Measurements from ENCODE around the gene TAF6L. TPM values are rescaled to one million over a fixed set of nuclear protein-coding genes. Genes with fewer than 3 reads are reported as not detected.

Gene TAF6L
- total RNA-seq, 4 donors from 2014 or later, result 13.5 to 43.2 (median 21.4) TPM

Small RNA genes lying within 50 kb of the gene (microRNA-seq; reads per million reads assigned to microRNA genes)
- gene MIR6514 (ENCODE audit: borderline replicate concordance in 2 of 2) (2.4 to 4.3 reads per million in 2 donors), gene MIR6748 (ENCODE audit: borderline replicate concordance in 2 of 2) (0 reads per million in 2 donors)

Other genes with a start within 250 kb of the TAF6L start
- 1,000 to 10,000 TPM in 1 of 4 donors, 100 to 1,000 TPM in 3; 374 to 1,261 (median 571) TPM for gene AHNAK, start 224.6 kb upstream of the TAF6L start, total RNA-seq
- 1,000 to 10,000 TPM; 1,797 to 2,946 (median 1,897) TPM for gene EEF1G, start 197.5 kb upstream of the TAF6L start, total RNA-seq
- gene TUT1, start 179.9 kb upstream of the TAF6L start, total RNA-seq, result 10 to 100 TPM in 3 of 4 donors, 1 to 10 TPM in 1; 7.8 to 15.7 (median 11.7) TPM
- 10 to 100 TPM; 28.0 to 47.1 (median 31.7) TPM for gene MTA2, start 169.5 kb upstream of the TAF6L start, total RNA-seq
- 1 to 10 TPM; 4.7 to 7.9 (median 7.0) TPM for gene EML3, start 158.6 kb upstream of the TAF6L start, total RNA-seq
- gene ROM1, start 158.1 kb upstream of the TAF6L start, total RNA-seq, result 1 to 10 TPM; 1.6 to 3.7 (median 2.7) TPM
- 10 to 100 TPM in 2 of 4 donors, 1 to 10 TPM in 2; 4.4 to 21.4 (median 9.8) TPM for gene B3GAT3, start 149.4 kb upstream of the TAF6L start, total RNA-seq
- 10 to 100 TPM; 41.3 to 65.1 (median 59.5) TPM for gene GANAB, start 124.8 kb upstream of the TAF6L start, total RNA-seq
- gene INTS5, start 118.1 kb upstream of the TAF6L start, total RNA-seq, result 10 to 100 TPM; 17.3 to 28.3 (median 21.3) TPM
- gene C11orf98, start 106.2 kb upstream of the TAF6L start, total RNA-seq, result 10 to 100 TPM; 36.1 to 44.7 (median 41.3) TPM
- gene CSKMT, start 106.1 kb upstream of the TAF6L start, total RNA-seq, result 1 to 10 TPM; 1.7 to 4.5 (median 2.8) TPM
- gene UQCC3, start 99.7 kb upstream of the TAF6L start, total RNA-seq, result 10 to 100 TPM in 2 of 4 donors, 1 to 10 TPM in 2; 6.4 to 11.7 (median 9.0) TPM
- 1 to 10 TPM in 2 of 4 donors, under 1 TPM in 2; 0.82 to 2.1 (median 1.1) TPM for gene LBHD1, start 99.1 kb upstream of the TAF6L start, total RNA-seq
- gene UBXN1, start 92.3 kb upstream of the TAF6L start, total RNA-seq, result 100 to 1,000 TPM; 216 to 450 (median 265) TPM
- 1 to 10 TPM; 3.7 to 6.4 (median 5.9) TPM for gene LRRN4CL, start 81.9 kb upstream of the TAF6L start, total RNA-seq
- 100 to 1,000 TPM in 1 of 4 donors, 10 to 100 TPM in 3; 33.4 to 114 (median 55.6) TPM for gene BSCL2, start 64.0 kb upstream of the TAF6L start, total RNA-seq
- not detected for gene GNG3, start 63.7 kb upstream of the TAF6L start, total RNA-seq
- gene HNRNPUL2, start 43.9 kb upstream of the TAF6L start, total RNA-seq, result 10 to 100 TPM in 3 of 4 donors, 1 to 10 TPM in 1; 4.8 to 14.9 (median 11.8) TPM
- 10 to 100 TPM; 11.5 to 16.3 (median 14.1) TPM for gene TTC9C, start 42.9 kb upstream of the TAF6L start, total RNA-seq
- gene ZBTB3, start 17.2 kb upstream of the TAF6L start, total RNA-seq, result 10 to 100 TPM in 1 of 4 donors, 1 to 10 TPM in 3; 5.6 to 10.5 (median 7.7) TPM
- gene POLR2G, start 9.8 kb upstream of the TAF6L start, total RNA-seq, result 10 to 100 TPM; 25.2 to 45.5 (median 29.6) TPM
- 10 to 100 TPM; 26.3 to 52.5 (median 44.3) TPM for gene TMEM179B, start 16.0 kb downstream of the TAF6L start, total RNA-seq
- 10 to 100 TPM; 17.1 to 41.6 (median 23.8) TPM for gene TMEM223, start 20.6 kb downstream of the TAF6L start, total RNA-seq
- 10 to 100 TPM; 27.2 to 47.1 (median 46.1) TPM for gene NXF1, start 34.0 kb downstream of the TAF6L start, total RNA-seq
- gene STX5, start 60.7 kb downstream of the TAF6L start, total RNA-seq, result 10 to 100 TPM; 16.2 to 26.0 (median 24.9) TPM
- not detected for gene TEX54, start 61.4 kb downstream of the TAF6L start, total RNA-seq
- gene WDR74, start 68.2 kb downstream of the TAF6L start, total RNA-seq, result 100 to 1,000 TPM in 1 of 4 donors, 10 to 100 TPM in 3; 66.4 to 133 (median 87.0) TPM
- gene SLC3A2, start 109.5 kb downstream of the TAF6L start, total RNA-seq, result 100 to 1,000 TPM; 158 to 278 (median 189) TPM
- not detected for gene CHRM1, start 150.0 kb downstream of the TAF6L start, total RNA-seq
- gene SLC22A6, start 213.6 kb downstream of the TAF6L start, total RNA-seq, result not detected
- not detected for gene SLC22A8, start 244.4 kb downstream of the TAF6L start, total RNA-seq